WTC11 (cell line): ENCODE measurements around the gene SMAP1. TPM values are rescaled to one million over a fixed set of nuclear protein-coding genes. Genes with fewer than 3 reads are reported as not detected.

Experiments used
- ATAC-seq: fragments of 200-7000 bp; cut with Tn5 transposase; 2 replicates; pipeline ENCODE4 v1.10.0; 2021; ENCODE audit warnings: mild to moderate bottlenecking, moderate library complexity
- CTCF ChIA-PET: fragments of 300-600 bp; sonication (Branson Sonifier 250); formaldehyde crosslinking; loops from one replicate; lab custom pipeline; 2021; ENCODE audit warnings: antibody characterized with exemption; lab: Charles Lee
- POLR2A ChIA-PET: fragments of 350-600 bp; sonication (Branson Sonifier 250); formaldehyde crosslinking; loops from one replicate; lab custom pipeline; 2021; ENCODE audit warnings: antibody characterized with exemption; lab: Charles Lee
- DNase-seq: peaks from one replicate; pipeline ENCODE4 v3.0.0; 2021; ENCODE audit warnings: low spot score
- H3K27ac Mint-ChIP-seq: 2 replicates; pipeline ENCODE4 v1.8.0; 2021; ENCODE audit warnings: mixed read lengths
- H3K27me3 Mint-ChIP-seq: 2 replicates; pipeline ENCODE4 v1.8.0; 2021; ENCODE audit warnings: low read depth, mild to moderate bottlenecking, moderate library complexity, mixed read lengths
- H3K36me3 Mint-ChIP-seq: 2 replicates; pipeline ENCODE4 v1.8.0; 2021; ENCODE audit warnings: mixed read lengths
- H3K4me1 Mint-ChIP-seq: 2 replicates; pipeline ENCODE4 v1.8.0; 2022; ENCODE audit warnings: mixed read lengths
- H3K4me3 Mint-ChIP-seq: 2 replicates; pipeline ENCODE4 v1.8.0; 2021; ENCODE audit warnings: mild to moderate bottlenecking, moderate library complexity, mixed read lengths
- H3K9me3 Mint-ChIP-seq: 2 replicates; pipeline ENCODE4 v1.8.0; 2021; ENCODE audit warnings: mixed read lengths
- ARID4B ChIP-seq: sonication (generic); formaldehyde crosslinking; IDR thresholded peaks from 2 replicates; pipeline ENCODE4 v1.8.0; 2023; ENCODE audit warnings: missing genetic modification reagents, mild to moderate bottlenecking, borderline replicate concordance
- ATF3 ChIP-seq: sonication (generic); formaldehyde crosslinking; conservative IDR thresholded peaks from 2 replicates; pipeline ENCODE4 v1.8.1; 2022; ENCODE audit warnings: mild to moderate bottlenecking, missing genetic modification reagents
- CBFB ChIP-seq: sonication (generic); formaldehyde crosslinking; IDR thresholded peaks from 2 replicates; pipeline ENCODE4 v1.8.1; 2022; ENCODE audit warnings: mild to moderate bottlenecking, low read depth, missing genetic modification reagents
- CREB1 ChIP-seq: sonication (generic); formaldehyde crosslinking; IDR thresholded peaks from 2 replicates; pipeline ENCODE4 v1.8.0; 2023; ENCODE audit warnings: mild to moderate bottlenecking, missing genetic modification reagents
- CREM ChIP-seq: sonication (generic); formaldehyde crosslinking; IDR thresholded peaks from 2 replicates; pipeline ENCODE4 v1.8.1; 2022; ENCODE audit warnings: mild to moderate bottlenecking, missing genetic modification reagents, moderate library complexity
- ERG ChIP-seq: fragments of 250-450 bp; sonication (Bioruptor Pico); IDR thresholded peaks from 2 replicates; pipeline ENCODE4 v1.8.0; 2021; ENCODE audit warnings: mild to moderate bottlenecking
- ETV6 ChIP-seq: sonication (generic); formaldehyde crosslinking; IDR thresholded peaks from 2 replicates; pipeline ENCODE4 v1.8.1; 2022; ENCODE audit warnings: mild to moderate bottlenecking, missing genetic modification reagents
- JAZF1 ChIP-seq: fragments of 250-450 bp; sonication (Bioruptor Pico); IDR thresholded peaks from 2 replicates; pipeline ENCODE4 v1.9.0; 2021; ENCODE audit warnings: moderate library complexity, mild to moderate bottlenecking, inconsistent platforms
- NFATC4 ChIP-seq: fragments of 250-450 bp; sonication (Bioruptor Pico); IDR thresholded peaks from 2 replicates; pipeline ENCODE4 v1.9.0; 2021; ENCODE audit warnings: mild to moderate bottlenecking
- NFE2L1 ChIP-seq: sonication (generic); formaldehyde crosslinking; IDR thresholded peaks from 2 replicates; pipeline ENCODE4 v1.8.1; 2023; ENCODE audit warnings: missing genetic modification reagents
- NR2C2 ChIP-seq: sonication (generic); formaldehyde crosslinking; IDR thresholded peaks from 2 replicates; pipeline ENCODE4 v1.8.0; 2022; ENCODE audit warnings: mild to moderate bottlenecking, missing genetic modification reagents
- SMAD3 ChIP-seq: sonication (generic); formaldehyde crosslinking; IDR thresholded peaks from 2 replicates; pipeline ENCODE4 v1.8.0; 2022; ENCODE audit warnings: missing genetic modification reagents, mild to moderate bottlenecking, borderline replicate concordance
- TCF7 ChIP-seq: sonication (generic); formaldehyde crosslinking; IDR thresholded peaks from 2 replicates; pipeline ENCODE4 v1.8.0; 2022; ENCODE audit warnings: mild to moderate bottlenecking, low read depth, missing genetic modification reagents, moderate library complexity
- ZNF512 ChIP-seq: sonication (generic); formaldehyde crosslinking; IDR thresholded peaks from 2 replicates; pipeline ENCODE4 v1.8.1; 2022; ENCODE audit warnings: missing genetic modification reagents, borderline replicate concordance
- ZNF532 ChIP-seq: fragments of 250-450 bp; sonication (Bioruptor Pico); IDR thresholded peaks from 2 replicates; pipeline ENCODE4 v1.9.0; 2021; ENCODE audit warnings: mild to moderate bottlenecking, borderline replicate concordance
- ZSCAN18 ChIP-seq: fragments of 250-450 bp; sonication (Bioruptor Pico); IDR thresholded peaks from 2 replicates; pipeline ENCODE4 v2.1.2; 2022; ENCODE audit warnings: mild to moderate bottlenecking, moderate library complexity
- total RNA-seq: library from RNA; stranded (reverse); gene quantifications from 3 replicates; pipeline ENCODE4 v1.2.3, GENCODE V29; 2021

SMAP1 gene
- total RNA-seq, 1 experiment from 2014 or later = 29.0 TPM

DNA sequence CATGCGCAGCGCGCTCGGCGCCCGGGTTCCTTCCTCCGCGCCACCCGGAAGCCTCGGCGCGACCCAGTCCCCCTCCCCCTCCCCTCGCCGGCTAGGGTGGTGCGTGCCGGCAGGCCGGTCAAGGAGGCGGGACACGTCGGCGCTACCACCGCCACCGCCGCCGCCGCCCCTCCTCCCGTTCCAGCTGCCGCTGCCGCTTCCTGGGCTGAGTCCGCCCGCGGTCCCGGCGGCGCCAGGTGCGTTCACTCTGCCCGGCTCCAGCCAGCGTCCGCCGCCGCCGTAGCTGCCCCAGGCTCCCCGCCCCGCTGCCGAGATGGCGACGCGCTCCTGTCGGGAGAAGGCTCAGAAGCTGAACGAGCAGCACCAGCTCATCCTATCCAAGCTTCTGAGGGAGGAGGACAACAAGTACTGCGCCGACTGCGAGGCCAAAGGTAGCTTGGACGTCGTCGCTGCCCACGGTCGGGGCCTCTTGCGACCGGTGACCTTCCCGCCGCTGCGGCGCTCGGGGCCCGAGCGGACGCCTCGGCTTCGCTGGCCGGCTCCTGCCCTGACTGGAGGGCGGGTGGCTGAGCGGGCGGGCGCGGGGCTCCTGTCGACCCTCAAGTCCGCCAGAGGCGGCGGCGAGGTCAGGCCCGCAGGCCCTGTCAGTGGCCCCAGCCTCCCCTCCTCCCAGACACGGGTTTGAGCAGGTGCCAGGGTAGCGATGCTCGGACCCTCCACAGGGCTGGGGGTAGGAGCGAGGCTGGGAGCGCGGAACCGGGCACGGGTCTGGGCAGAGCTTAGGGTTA, at the start of gene SMAP1 (continued):
- TF ChIP-seq ZNF532 (CRISPR knock-in tag) (no peak), NR2C2 (CRISPR knock-in tag) (no peak), ZNF512 (CRISPR knock-in tag) (no peak), ERG (CRISPR knock-in tag) (no peak), CREB1 (CRISPR knock-in tag) (no peak), ATF3 (no peak), ARID4B (CRISPR knock-in tag) (peak; percentile 27), ETV6 (CRISPR knock-in tag) (peak; percentile 88), CREM (CRISPR knock-in tag) (peak; percentile 39; the same call in 1 of the 2 replicates)

DNA sequence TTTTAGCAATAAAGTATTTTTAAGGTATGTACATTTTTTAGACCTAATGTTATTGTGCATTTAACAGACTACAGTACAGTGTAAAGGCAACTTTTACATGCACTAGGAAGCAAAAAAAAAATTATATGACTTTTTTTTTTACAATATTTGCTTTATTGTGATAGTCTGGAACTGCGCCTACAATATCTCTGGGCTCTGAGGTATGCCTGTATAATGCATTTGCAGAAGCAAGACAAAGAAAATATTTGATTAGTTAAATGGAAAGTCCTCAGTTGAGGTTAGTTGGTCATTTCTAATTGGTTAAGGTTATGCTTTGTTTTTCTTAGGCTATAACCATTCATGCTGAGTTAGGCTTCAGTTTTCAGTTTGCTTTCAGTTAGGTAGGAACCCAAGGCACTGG, 46.9 kb upstream of the SMAP1 start:
- DNase-seq (no peak), ATAC-seq (no peak)
- Mint-ChIP-seq H3K4me3 (no peak overlapping the region), H3K9me3 (peaks cover 13% of the 10 kb centered on the region), H3K27ac (no peak overlapping the region), H3K36me3 (no peaks in the 10 kb centered on the region), H3K4me1 (no peaks in the 10 kb centered on the region), H3K27me3 (no peaks in the 10 kb centered on the region)
- ChIA-PET CTCF (no interaction called here), POLR2A (no interaction called here)
- no peak for TF ChIP-seq ZSCAN18
- TF ChIP-seq CBFB = no peak
- no peak for TF ChIP-seq JAZF1 (CRISPR knock-in tag)
- no peak for TF ChIP-seq NFATC4
- TF ChIP-seq NFE2L1 (CRISPR knock-in tag) = no peak
- TF ChIP-seq SMAD3 (CRISPR knock-in tag) = no peak
- TF ChIP-seq ZNF532 (CRISPR knock-in tag) = no peak
- TF ChIP-seq TCF7 (CRISPR knock-in tag) = no peak
